WERI-Rb-1 (cell line): ENCODE measurements around the gene GRB14.

Experiments used
- DNase-seq: peaks from one replicate; pipeline ENCODE4 v3.0.0-alpha.2; 2020
- H3K27ac ChIP-seq: fragments of 250-450 bp; sonication (Bioruptor Pico); 2 replicates; pipeline ENCODE4 v1.5.1; 2020; ENCODE audit warnings: mild to moderate bottlenecking, moderate library complexity
- H3K27me3 ChIP-seq: fragments of 250-450 bp; sonication (Bioruptor Pico); 2 replicates; pipeline ENCODE4 v1.5.1; 2021; ENCODE audit warnings: mild to moderate bottlenecking, low read depth, moderate library complexity; ENCODE audit not compliant: insufficient read depth, severe bottlenecking
- H3K36me3 ChIP-seq: fragments of 250-450 bp; sonication (Bioruptor Pico); 2 replicates; pipeline ENCODE4 v1.5.1; 2020; ENCODE audit warnings: mild to moderate bottlenecking, moderate library complexity
- H3K4me3 ChIP-seq: 2 replicates; pipeline ENCODE4 v1.5.1; 2011; ENCODE audit warnings: low read depth, mild to moderate bottlenecking, control low read depth, low read length
- H3K9me3 ChIP-seq: fragments of 250-450 bp; sonication (Bioruptor Pico); 2 replicates; pipeline ENCODE4 v1.5.1; 2021; ENCODE audit warnings: mild to moderate bottlenecking, moderate library complexity; ENCODE audit not compliant: severe bottlenecking
- TF ChIP-seq, protein P1 (sequence below): IDR thresholded peaks from 2 replicates; pipeline ENCODE4 v1.5.1; 2011; ENCODE audit warnings: low read depth, mild to moderate bottlenecking, control low read depth, inconsistent platforms, low read length

GRB14 gene

DNA sequence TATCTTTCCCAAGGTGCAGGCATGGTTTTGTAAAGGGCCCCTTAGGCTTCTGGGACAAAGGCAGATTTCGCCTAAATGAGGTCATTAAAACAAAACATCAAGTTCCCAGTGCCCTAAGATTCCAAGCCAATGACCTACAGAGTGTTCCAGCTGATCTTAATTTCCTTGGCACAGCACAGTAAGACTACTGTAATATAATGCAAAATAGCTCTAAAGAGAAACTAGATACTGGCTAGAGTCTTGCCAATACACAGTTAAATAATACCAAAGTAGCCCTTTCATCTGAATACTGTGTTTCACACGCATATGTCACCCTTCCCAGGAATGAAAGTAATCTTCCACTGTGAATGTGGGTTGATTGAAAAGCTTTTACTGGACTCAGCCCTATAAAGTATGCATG is 14.7 kb downstream of the GRB14 start:
- Histone ChIP-seq H3K9me3 (no peaks in the 10 kb centered on the region), H3K27me3 (no peaks in the 10 kb centered on the region), H3K36me3 (no peaks in the 10 kb centered on the region), H3K4me3 (no peak overlapping the region), H3K27ac (no peak overlapping the region)
- no peak for DNase-seq
- TF ChIP-seq, protein P1, sequence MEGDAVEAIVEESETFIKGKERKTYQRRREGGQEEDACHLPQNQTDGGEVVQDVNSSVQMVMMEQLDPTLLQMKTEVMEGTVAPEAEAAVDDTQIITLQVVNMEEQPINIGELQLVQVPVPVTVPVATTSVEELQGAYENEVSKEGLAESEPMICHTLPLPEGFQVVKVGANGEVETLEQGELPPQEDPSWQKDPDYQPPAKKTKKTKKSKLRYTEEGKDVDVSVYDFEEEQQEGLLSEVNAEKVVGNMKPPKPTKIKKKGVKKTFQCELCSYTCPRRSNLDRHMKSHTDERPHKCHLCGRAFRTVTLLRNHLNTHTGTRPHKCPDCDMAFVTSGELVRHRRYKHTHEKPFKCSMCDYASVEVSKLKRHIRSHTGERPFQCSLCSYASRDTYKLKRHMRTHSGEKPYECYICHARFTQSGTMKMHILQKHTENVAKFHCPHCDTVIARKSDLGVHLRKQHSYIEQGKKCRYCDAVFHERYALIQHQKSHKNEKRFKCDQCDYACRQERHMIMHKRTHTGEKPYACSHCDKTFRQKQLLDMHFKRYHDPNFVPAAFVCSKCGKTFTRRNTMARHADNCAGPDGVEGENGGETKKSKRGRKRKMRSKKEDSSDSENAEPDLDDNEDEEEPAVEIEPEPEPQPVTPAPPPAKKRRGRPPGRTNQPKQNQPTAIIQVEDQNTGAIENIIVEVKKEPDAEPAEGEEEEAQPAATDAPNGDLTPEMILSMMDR: no peak

DNA sequence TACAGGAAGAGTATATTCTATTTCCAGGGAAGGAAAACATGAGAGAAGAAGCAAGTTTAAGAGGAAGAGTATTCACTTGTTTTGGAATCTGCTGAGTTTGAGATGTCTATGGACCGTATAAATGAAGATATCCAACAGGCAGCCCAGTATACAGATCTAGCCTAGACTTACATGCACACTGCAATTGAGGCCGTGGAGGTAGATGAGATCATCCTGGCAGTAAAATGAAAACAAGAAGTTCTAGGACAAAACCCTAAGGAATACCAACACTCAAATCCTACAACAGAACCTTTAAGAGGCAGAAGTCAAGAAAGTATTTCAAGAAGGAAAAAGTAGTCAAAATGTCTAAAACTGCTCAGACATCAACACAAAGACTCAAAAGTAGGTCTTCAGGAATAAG is 16.0 kb downstream of the GRB14 start:
- Histone ChIP-seq H3K4me3 (no peak overlapping the region), H3K27ac (no peak overlapping the region), H3K9me3 (no peaks in the 10 kb centered on the region), H3K27me3 (no peaks in the 10 kb centered on the region), H3K36me3 (no peaks in the 10 kb centered on the region)
- no peak for DNase-seq
- TF ChIP-seq, protein P1: no peak

DNA sequence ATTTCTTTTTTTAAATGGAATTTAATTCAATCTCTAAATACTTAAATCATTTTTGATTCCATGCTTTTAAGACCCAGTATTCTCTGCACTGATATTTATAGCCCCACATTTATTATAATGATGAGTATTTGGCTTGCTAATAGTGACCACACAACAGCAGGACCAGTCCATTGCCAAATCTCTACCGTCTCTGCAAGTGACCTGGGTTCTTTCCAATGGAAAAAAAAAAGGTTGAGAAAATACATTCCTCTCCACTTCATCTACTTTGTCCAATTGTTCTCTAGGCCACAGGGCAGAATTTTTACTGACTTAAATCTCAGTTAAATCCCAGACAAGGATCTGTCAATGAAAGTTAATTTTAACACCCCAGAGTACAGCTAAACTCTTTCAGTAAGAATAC is 20.5 kb downstream of the GRB14 start:
- TF ChIP-seq, protein P1: no peak
- DNase-seq: no peak
- Histone ChIP-seq H3K9me3 (no peaks in the 10 kb centered on the region), H3K27me3 (no peaks in the 10 kb centered on the region), H3K4me3 (no peak overlapping the region), H3K27ac (no peak overlapping the region), H3K36me3 (no peaks in the 10 kb centered on the region)

DNA sequence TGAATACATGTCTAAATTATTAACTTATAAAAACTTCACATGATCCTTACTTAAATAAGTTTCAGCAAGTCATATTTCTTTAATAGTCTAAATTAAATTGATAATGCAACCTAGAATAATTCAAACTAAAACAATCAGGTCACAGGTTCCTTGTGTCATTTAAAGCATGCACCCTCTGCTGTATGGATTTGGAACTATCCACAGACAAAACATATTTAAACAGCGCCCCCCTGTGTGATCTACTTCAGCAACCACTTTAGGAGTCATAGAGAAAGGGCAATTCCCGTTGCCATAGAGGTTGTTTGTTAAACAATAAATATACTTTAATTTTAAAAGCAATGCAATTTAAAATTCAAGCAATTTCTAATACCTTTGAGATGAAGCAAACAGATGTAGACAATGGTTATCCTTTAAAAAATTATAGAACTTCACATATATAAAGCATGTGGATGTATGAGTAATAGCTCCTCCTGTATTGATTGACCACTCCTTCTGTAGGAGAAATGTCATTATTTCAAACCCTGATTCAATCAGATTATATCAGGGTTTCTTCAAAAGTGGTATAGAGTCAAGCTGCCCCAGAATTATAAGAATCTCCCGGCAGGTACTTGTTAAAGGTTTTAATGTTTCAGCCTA is 21.2 kb downstream of the GRB14 start:
- TF ChIP-seq, protein P1: peak; percentile 73
- peak; percentile 61 for DNase-seq
- no peaks in the 10 kb centered on the region for H3K36me3 ChIP-seq
- no peaks in the 10 kb centered on the region for H3K9me3 ChIP-seq
- no peak overlapping the region for H3K4me3 ChIP-seq
- no peaks in the 10 kb centered on the region for H3K27me3 ChIP-seq
- no peak overlapping the region for H3K27ac ChIP-seq

DNA sequence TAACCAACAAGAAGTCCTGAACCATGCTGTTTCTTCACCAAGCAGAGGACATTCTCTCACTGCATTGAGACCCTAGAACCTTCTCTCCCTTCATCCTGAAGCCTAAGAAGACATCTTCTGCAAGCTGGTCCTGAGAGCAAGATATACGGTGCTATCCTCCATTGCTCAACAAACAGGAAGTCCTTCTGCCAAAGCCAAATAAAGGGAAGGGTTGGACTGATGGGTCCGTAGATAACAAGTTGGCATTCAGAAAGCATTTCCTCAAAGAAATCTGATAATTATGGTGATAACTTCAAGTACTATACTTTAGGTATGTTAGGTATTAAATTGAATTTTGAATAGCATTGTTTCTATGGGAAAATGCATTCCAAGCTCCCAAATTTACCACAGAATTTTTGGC is 23.3 kb downstream of the GRB14 start:
- Histone ChIP-seq H3K27me3 (no peaks in the 10 kb centered on the region), H3K27ac (no peak overlapping the region), H3K9me3 (no peaks in the 10 kb centered on the region), H3K36me3 (no peaks in the 10 kb centered on the region), H3K4me3 (no peak overlapping the region)
- DNase-seq: no peak
- TF ChIP-seq, protein P1: no peak

DNA sequence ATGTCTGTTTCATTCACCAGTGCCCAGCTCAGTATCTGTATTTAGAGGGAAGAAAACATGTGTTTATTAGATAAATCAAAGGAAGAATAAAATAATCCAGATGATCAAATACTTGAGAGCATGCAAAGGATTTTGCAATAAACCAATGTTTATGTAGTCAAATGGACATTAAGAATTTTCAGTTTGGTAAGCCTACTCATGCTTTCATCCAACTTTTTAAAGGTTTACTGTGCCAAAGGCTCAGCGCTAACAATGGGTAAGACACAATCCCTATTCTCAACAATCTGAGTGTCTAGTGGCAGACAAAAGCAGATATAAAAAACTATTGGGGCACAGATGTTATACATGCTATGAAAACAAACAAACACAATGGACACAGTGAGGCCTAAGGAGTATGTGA is 26.3 kb downstream of the GRB14 start:
- H3K36me3 ChIP-seq: no peaks in the 10 kb centered on the region
- H3K27me3 ChIP-seq: no peaks in the 10 kb centered on the region
- H3K27ac ChIP-seq: no peak overlapping the region
- H3K4me3 ChIP-seq: no peak overlapping the region
- TF ChIP-seq, protein P1: no peak
- DNase-seq: no peak
- H3K9me3 ChIP-seq: no peaks in the 10 kb centered on the region
